ENCODE results near the gene TNRC6B.

GRCh38 chr22:40331706-40332105, 154.0 kb downstream of the TNRC6B start:
- TF ChIP-seq SUZ12 (IDR thresholded peaks at IDR 0.05) (no peak), TARDBP (IDR thresholded peaks at IDR 0.05) (no peak)

All from HEK293T (cell line).